ENCODE results near the gene ARL11.

DNA sequence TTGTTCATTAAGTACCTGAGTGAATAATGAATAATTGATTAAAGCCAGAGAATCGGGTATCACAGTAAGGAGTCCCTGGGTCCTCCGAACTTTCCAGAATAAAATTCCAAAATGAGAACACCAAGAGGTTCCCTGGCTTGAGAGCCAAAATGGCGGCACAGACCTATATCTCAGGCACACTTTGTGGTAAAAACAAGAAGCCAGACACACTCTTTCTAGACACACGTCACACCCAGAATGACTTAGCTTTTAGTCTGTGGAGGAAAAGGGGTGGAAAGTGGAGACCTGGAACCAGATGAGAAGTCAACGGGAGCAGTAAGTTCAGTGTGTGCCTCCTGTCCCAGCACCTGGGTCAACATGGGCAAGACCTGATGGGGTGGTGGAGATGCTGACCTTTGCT is 8.4 kb downstream of the ARL11 start:
- TF ChIP-seq POLR2A (IDR thresholded peaks at IDR 0.05) (no peak), POLR2AphosphoS5 (IDR thresholded peaks at IDR 0.05) (no peak)
- TF ChIP-seq, protein P1, sequence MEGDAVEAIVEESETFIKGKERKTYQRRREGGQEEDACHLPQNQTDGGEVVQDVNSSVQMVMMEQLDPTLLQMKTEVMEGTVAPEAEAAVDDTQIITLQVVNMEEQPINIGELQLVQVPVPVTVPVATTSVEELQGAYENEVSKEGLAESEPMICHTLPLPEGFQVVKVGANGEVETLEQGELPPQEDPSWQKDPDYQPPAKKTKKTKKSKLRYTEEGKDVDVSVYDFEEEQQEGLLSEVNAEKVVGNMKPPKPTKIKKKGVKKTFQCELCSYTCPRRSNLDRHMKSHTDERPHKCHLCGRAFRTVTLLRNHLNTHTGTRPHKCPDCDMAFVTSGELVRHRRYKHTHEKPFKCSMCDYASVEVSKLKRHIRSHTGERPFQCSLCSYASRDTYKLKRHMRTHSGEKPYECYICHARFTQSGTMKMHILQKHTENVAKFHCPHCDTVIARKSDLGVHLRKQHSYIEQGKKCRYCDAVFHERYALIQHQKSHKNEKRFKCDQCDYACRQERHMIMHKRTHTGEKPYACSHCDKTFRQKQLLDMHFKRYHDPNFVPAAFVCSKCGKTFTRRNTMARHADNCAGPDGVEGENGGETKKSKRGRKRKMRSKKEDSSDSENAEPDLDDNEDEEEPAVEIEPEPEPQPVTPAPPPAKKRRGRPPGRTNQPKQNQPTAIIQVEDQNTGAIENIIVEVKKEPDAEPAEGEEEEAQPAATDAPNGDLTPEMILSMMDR (IDR thresholded peaks at IDR 0.05) = no peak
